Superior temporal gyrus (tissue), 1 donor: ENCODE data around the gene PMM1.
"Not testable (repeated sequence)": the region's sequence is repeated elsewhere in the genome, so short reads cannot be mapped to it uniquely, and the experiment has no call there.

Experiments
- DNase-seq: peaks from one replicate; pipeline ENCODE4 v3.0.0-alpha.2; 2016; ENCODE audit errors: extremely low spot score

The PMM1 gene

DNA sequence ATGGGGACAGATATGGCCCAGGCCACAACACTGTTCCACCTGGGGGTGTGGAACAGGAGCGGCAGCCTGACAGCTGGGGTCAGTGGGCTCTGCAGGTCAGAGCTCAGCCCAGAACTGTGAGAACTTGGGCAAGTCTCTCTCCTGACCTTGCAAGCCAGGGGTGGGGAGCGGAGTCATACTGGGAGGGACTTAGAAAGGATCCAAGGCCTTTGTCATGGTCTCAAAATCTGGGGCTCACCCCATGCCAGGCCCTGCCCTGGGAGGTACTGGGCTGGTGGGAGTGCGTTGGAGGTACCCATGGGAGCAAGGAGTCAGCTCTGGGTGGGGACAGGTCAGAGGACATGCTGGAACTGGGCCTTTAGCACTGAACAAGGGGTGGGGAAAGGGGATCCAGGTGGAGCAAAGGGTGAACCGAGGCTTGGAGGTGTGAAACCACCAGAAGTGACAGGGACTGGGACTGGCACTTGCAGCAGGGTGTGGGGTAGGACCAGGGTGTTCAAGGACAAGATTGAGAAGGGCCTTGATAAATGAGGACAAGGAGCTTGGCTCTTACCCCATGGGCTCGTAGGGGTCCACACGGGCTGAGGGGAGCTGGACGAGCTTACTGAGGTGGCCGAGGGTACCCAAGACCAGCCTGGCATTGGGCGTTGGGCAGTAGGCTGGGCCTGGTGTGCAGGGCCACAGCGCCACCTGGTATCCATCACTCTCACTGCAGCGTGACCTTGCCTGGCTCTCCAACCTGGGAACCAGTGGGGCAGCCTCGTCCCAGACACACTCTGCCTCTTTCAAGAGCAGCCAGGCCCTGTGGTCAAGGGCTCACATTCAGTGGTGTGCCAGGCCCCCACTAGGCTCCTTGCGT, 7.4 kb upstream of the PMM1 start:
- peak; percentile 66 for DNase-seq

DNA sequence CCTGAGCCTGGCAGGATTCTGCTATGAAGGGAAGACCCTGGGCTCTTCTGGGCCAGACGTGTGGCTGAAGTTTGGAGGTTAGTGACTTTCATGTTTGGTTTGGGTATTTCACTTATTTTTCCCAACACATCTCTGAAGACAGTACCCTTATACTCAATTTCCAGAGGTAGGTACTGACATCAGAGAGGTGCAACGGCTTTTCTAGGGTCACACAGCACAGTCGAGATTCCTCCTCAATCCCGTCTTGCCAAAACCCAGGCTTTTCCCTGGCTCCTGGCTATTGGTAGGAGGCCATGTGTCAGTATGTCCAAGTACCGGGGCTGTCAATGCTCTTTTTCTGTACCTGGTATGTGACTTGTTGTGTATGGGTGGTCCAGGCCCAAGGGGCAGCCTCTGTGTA, 6.1 kb upstream of the PMM1 start:
- no peak for DNase-seq

DNA sequence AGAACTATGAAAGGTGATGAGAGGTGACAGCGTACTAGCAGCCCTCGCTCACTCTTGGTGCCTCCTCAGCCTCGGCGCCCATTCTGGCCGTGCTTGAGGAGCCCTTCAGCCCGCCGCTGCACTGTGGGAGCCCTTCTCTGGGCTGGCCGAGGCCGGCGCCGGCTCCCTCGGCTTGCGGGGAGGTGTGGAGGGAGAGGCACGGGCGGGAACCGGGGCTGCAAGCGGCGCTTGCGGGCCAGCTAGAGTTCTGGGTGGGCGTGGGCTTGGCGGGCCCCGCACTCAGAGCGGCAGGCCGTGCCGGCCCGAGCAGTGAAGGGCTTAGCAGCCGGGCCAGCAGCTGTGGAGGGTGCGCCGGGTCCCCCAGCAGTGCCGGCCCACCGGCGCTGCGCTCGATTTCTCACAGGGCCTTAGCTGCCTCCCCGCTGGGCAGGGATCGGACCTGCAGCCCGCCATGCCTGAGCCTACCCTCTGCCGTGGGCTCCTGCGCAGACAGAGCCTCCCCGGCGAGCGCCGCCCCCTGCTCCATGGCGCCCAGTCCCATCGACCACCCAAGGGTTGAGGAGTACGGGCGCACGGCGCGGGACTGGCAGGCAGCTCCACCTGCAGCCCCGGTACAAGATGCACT, 3.8 kb upstream of the PMM1 start:
- DNase-seq = not testable (repeated sequence)

DNA sequence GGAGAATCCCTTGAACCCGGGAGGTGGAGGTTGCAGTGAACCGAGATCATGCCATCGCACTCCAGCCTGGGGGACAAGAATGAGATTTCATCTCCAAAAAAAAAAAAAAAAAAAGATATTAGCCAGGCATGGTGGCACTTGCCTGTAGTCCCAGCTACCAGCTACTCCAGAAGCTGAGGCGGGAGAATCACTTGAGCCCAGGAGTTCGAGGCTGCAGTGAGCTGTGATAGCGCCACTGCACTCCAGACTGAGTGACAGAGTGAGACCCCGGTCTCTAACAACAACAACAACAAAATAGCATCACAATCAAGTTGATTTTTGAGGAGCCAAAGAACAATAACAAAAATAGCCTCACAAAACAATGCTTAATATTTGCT, 2.3 kb downstream of the PMM1 start:
- DNase-seq = no peak

DNA sequence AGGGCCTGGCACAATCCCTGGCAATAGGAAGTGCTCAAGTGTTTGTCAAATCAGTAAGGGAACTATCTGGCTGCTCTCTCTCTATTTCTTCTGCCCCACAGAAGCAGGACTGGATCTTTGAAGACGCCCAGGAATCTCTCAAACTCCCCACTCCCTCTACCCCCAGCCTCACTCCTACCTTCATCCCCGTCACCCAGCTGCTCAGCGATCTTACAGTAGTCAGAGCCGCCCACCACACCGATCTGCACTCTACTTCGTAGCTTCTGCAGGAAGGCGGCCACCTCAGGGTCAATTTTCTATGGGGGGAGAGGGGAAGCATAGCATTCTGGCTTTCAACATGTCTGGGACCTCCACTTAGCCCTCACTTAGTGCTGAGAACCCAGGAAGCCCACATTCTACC, 3.7 kb downstream of the PMM1 start:
- no peak for DNase-seq

DNA sequence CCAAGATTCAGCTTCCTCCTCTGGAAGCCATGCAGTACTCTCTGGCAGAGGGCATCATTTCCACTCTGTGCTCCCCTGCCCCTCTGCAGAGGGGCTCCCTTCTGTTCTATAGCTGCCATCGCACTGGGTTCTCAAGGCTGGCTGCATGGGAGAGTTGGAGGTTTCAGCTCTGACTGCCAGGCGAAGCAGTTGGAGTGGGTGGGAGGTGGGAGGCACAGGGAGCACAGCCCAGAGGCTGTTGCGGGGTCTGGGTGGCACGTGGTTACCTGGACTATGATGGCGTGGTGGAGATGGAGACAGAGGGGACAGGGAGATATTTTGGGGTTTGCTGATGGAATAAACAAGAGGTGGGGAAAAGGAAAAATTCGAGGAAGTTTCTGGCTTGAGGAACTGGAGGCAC, 4.8 kb downstream of the PMM1 start:
- DNase-seq = no peak

DNA sequence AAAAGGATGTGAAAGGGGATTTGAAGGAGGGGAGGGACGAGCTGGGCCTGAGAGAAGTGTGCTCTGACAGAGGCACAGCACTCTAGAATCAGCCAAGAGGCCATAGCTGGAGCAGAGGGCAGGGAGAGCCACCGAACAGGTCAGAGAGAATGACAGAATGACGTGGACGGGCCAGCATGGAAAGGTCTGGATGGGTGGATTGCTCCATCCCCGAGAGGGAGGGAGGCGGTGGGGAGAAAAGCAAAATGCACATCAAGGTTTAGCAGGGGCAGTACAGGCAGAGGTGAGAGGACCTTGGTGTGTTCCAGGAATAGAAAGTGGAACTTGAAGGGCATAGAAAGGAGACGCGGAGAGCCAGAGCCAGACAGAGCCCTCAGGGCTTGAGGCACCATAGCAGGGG, 6.9 kb downstream of the PMM1 start:
- no peak for DNase-seq

DNA sequence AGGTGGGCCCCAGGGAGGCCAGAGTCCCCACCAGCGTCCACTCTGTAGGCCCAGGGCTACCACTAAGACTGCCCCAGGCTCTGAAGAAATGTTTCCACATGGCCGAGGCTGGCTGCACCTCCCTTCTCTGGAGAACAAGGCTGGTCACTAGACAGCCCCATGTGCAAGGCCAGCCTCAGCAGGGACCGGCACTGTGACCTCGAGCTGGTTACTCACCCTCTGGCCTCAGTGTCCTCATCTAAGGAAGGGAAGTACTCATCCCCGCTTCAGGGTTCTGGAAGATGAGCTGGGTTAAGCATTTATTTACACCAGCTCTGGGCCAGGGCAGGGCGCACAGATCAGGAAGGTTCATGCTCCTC, 9.7 kb downstream of the PMM1 start:
- no peak for DNase-seq

DNA sequence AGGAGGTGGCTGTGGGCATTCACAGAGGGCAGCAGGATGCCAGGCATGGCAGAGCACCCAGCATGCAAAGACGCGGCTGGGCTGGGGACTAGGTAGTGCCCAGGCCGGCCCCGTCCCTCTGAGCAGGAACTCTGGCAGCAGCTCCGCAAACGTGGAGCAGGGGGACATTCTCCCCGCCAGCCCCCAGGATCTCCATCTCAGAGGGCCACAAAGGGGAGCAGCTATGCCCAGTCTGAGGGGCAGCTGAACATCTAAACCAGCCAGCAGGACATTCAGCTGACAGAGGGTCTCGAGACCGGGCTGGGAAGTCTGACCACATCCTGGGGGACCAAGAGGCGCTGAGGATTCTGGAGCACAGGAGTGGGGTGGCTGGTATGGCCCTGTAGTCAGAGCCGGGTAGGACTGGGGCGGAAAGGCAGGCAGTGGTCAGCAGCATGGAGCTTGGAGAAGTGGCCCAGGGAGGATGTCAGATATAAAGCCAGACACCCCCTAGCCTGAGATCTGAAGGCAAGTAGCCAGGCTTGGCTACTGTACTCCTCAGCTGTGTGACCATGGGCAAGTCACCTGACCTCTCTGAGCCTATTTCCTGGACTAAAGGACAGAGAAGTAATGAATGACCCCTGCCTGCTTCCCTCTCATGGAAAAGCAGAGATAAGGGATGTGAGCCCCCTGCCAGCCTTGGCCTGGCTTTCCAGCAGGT, 10.2 kb downstream of the PMM1 start:
- DNase-seq = no peak

DNA sequence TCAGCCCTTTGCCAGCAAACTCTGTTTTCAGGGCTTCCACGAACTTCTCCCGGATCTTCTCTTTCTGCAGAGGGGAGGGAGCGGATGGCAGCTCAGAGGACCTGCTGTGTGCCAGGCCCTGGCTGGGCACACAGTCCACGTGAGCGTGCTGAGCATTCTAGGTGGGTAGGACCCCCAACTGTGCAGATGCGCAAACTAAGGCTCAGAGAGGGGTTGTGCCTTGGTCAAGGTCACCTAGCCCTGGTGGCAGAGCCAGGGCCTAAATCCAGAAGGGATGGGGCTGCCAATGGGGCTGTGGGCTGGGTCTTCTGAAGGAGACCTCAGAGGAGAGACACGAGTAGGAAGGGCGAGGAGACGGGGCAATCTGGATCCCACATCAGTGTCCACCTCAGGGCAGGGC, 10.8 kb downstream of the PMM1 start:
- no peak for DNase-seq

DNA sequence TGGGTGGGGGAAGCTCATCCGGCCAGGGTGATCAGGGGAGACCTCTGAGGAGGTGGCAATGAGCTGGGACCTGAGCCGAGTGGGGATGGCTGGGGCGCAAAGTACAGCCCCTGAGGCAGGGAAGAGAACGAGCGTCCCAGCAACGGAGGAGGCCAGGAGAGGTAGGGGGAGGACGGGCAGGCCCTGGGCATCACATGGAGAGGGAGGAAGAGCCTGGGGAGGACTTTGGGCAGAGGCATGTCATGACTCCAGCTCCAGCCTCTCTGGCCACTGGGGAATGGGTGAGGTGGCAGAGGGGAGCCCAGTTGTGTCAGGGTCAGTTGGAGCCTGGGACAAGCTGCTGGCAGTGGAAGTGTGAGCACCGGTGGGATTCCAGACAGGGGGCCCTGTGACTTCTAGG, 11.5 kb downstream of the PMM1 start:
- DNase-seq = no peak

DNA sequence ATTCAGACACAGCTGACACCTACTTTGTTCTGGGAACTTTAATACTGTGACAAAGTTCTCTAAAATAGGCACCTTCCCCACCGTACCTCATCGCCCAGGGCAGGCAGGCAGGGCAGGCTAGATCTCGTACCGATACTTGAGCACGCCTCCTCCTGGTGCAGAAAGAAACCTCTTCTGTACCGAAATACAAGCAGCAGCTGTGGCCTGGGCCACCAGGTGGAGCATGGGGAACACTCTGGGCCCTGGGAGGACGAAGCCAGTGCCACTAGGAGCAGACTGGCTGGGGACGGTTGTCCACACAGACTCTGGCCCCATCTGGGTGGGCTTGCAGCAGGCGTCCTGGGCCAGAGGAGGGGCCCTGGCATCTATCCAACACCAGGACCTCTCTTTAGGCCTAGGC, 12.8 kb downstream of the PMM1 start:
- no peak for DNase-seq

DNA sequence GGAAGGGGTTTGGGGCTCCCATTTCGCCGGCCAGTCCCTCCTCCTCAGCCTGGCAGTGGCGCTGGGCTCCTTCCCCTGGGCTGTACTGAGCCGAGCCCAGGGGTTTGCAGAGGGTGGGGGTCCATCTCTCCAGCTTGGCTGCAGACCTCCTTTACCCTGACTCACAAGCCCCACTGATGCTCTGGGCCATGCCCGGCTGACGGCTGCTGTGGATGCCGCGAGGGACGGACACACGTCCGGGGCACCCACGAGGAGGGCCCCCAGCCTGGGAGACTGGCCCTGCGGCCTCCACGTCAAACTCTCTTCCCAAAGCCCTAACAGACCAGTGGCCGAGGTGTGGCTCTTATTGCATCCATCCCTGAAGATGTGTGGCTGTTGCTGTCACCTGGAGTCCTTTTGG, 14.1 kb downstream of the PMM1 start:
- no peak for DNase-seq

DNA sequence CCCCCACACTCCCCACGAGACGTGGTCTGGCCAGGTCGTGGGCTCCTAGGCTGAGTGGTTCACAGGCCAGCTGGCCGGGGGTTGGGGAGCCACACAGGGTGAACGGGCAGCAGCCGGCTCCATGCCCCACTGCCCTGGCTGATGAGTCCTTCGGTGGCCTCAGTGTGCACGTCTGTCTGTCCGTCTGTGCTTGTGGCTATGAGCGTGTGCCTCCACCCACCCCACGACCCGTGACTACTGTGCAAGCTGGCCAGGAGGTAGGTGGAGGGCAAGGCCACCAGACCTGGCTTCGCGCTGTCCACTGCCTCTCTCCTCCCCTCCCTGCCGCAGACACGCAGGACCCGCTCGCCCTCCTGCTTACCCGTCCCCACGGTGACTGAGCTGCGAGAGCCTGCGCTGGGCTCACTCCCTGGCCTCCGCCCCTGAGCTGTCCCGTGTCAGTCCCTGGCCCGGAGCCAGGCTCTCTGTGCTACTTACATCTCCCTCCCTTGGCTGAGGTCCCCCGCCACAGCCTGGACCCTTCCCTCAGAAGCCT, 14.7 kb downstream of the PMM1 start:
- no peak for DNase-seq

DNA sequence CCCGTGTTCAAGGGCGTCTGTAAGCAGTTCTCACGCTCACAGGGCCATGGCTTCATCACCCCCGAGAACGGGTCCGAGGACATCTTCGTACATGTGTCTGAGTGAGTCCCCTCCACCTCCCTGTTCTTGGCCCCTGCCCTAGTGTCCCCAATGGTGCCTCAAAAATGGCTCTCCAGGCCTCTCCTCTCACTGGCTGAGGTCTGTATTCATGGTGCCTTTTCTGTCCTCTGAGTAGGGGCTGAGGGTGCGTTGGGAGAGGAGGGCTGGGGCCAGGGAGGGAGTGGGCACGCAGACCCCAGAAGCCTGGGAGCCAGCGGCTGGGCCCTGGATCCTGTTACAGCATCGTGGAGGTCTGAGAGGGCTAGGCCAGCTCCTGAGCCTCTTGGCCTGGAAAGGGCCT, 16.0 kb downstream of the PMM1 start:
- DNase-seq = no peak

DNA sequence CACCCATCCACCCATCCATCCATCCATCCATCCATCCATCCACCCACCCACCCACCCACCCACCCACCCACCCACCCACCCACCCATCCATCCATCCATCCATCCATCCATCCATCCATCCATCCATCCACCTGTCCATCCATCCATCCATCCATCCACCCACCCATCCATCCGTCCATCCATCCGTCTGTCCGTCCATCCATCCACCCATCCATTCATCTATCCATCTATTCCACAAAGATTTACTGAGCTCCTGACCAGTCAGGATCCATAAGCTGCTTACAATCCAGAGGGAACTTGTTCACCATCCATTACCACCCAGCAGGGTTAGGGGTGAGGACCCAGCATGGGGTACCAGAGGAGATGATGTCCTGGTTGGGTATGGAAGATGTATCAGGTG, 17.3 kb downstream of the PMM1 start:
- not testable (repeated sequence) for DNase-seq

DNA sequence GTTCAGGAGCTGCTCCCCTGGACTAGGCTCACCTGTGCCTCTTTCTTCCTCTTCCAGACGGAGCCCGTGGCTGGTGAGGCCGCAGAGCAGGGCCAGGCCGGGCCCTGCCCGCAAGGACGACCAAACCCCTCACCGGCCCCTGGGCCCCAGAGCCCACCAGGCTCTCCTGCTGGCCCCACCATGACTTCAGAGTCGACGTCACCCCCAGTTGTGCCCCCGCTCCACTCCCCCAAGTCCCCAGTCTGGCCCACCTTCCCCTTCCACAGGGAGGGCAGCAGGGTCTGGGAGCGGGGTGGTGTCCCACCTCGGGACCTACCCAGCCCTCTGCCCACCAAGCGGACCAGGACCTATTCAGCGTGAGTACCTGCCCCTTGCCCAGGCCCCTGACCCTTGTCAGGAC, 17.9 kb downstream of the PMM1 start:
- DNase-seq = no peak

DNA sequence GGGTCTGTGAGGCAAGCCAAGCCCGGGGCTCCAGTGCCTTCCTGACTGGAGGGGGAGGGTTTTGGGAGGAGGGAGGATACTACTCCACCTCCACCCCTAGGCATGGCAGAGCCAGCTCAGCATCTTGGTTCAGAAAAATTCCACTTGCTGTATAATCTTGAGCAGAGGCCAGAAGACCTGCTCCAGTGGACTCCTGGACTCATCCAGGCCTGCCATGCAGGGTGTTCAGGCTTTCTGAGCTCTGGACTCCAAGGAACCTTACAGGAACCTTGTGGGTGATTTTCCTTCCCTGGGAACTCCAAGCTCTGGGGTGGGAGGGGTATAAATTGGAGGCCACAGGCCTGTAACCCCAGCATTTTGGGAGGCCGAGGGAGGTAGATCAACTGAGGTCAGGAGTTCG, 19.4 kb downstream of the PMM1 start:
- DNase-seq = no peak

DNA sequence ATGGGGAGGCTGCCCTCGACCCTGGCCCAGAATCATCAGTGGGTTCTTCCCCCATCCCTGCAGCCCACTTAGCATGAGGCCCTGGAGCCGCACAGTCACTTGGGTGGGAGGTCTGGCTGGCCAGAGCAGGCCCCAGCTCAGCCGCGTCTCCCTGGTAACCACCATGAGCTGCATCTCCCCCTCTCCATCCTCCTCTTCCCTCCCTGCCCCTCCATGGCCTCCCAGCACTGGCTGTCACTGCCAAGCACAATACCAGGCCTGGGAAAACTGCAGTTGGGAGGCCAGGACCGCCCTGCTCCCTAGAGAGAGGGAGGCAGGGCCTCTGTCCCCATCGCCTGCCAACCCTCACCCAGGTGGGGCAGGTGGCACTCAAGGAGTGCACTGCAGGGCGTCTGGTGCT, 20.8 kb downstream of the PMM1 start:
- DNase-seq = no peak

DNA sequence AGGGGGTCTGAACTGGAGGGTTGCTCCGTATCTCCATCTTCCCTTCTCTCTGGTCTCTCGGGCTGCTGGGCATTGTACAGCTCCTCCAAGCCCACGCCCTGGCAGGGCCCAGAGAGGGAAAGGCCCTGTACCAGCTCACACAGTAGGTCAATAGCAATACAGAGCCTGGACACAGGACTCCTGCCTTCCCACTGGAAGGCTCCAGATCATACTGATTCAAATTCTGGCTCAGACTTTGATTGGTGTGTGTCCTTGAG, 22.2 kb downstream of the PMM1 start:
- DNase-seq = no peak

DNA sequence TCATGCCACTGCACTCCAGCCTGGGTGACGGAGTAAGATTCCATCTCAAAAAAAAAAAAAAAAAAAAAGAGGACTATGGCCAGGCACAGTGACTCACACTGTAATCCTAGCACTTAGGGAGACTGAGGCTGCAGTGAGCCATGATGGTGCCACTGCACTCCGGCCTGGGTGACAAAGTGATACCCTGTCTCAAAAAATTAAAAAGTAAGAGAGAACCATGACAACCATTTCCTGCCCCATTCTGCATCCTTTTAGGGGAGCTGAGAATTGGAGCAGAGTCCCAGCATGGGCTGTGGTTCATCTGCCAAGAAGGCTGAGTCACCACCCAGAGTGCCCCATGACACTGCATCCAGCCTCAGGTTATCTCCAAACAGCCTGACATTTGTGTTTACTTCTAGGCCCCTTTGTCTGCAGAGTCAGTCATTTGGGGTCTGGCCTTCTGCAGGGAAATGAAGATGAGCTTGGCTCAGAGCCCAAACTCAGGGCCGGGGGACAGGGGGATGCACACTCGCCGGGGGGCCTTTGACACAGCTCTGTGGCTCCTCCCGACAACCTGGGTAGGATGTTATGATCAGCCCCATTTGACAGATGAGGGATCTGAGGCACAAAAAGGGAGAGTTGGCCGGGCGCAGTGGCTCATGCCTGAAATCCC, 24.1 kb downstream of the PMM1 start:
- DNase-seq = no peak

DNA sequence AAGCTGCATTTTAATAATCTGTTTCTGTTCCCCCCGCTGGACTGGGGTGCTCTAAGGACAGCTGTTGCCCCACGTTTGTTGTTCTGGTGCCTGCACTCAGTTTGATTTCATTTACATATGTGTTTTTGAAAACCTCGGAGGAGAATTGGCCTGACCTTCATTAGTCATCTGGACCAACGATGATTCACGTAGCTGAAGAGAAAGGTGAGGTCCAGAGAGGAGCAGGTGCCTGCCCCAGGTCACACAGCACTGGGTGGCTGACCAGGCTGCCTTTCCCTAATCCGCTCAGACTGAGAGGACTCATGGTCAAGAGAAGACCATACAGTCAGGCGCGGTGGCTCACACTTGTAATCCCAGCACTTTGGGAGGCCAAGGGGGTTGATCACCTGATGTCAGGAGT, 25.1 kb downstream of the PMM1 start:
- DNase-seq = no peak
